GM12801 (cell line): ENCODE results near the gene TRIML2.

ENCODE experiments used
- CTCF ChIP-seq: IDR thresholded peaks from one replicate; pipeline ENCODE4 v1.5.1; 2011; ENCODE audit warnings: control low read depth; ENCODE audit not compliant: insufficient read length; ENCODE audit errors: extremely low read depth

The TRIML2 gene

GRCh38 chr4:188121530-188121929 lies 12.1 kb upstream of the TRIML2 start:
- no peak for TF ChIP-seq CTCF

- no peak for TF ChIP-seq CTCF
These were observed 8.4 kb upstream of the TRIML2 start for GRCh38 chr4:188117631-188118324.

GRCh38 chr4:188113156-188113555 lies 3.8 kb upstream of the TRIML2 start:
- TF ChIP-seq CTCF = no peak

GRCh38 chr4:188111955-188112354 lies 2.6 kb upstream of the TRIML2 start:
- no peak for TF ChIP-seq CTCF

- TF ChIP-seq CTCF = no peak
These were observed 1.5 kb upstream of the TRIML2 start for GRCh38 chr4:188110741-188111471.

GRCh38 chr4:188110036-188110435 lies 633 bp upstream of the TRIML2 start:
- no peak for TF ChIP-seq CTCF

GRCh38 chr4:188107931-188108843 lies 1.2 kb downstream of the TRIML2 start:
- TF ChIP-seq CTCF = no peak
